Colon (tissue), 2 donors: ENCODE data around the gene OPRL1.

Source experiments
- FAIRE-seq: peaks from 2 replicates; lab custom pipeline; 2012; peaks lifted over from hg19 to GRCh38; lab: Jason Lieb, UNC
- donor health status: control.
- donor health status: control.

OPRL1 gene

DNA sequence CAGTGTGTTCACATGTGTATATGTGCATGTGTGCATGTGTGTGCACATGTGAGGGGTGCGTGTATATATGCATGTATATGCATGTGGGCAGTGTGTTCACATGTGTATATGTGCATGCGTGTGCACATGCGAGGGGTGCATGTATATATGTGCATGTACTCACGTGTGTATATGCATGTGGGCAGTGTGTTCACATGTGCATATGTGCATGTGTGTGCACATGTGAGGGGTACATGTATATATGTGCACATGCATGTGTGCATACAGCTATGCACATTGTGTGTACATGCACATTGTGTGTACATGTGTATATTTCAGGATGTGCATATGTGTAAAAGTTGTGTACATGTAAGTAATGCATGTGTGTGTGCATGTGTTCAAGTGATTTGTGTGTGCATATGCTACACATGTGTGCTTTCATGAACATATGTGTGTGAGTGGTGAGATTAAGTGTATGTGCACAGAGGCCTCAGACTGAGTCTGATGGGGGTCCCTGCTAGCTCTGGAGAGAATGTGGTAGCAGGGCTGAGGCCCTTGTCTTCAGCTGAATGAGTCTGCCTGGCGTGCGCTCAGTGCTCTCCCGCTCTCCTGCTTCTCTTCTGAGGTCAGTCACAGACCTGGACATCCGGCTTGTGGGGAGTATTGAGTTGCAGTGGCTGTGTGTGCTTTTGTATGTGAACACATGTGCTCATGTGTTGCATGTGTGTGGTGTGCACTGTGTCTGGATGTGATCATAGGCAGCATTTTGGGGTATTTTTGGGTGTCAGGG is 64.4 kb downstream of the OPRL1 start:
- FAIRE-seq: no peak

DNA sequence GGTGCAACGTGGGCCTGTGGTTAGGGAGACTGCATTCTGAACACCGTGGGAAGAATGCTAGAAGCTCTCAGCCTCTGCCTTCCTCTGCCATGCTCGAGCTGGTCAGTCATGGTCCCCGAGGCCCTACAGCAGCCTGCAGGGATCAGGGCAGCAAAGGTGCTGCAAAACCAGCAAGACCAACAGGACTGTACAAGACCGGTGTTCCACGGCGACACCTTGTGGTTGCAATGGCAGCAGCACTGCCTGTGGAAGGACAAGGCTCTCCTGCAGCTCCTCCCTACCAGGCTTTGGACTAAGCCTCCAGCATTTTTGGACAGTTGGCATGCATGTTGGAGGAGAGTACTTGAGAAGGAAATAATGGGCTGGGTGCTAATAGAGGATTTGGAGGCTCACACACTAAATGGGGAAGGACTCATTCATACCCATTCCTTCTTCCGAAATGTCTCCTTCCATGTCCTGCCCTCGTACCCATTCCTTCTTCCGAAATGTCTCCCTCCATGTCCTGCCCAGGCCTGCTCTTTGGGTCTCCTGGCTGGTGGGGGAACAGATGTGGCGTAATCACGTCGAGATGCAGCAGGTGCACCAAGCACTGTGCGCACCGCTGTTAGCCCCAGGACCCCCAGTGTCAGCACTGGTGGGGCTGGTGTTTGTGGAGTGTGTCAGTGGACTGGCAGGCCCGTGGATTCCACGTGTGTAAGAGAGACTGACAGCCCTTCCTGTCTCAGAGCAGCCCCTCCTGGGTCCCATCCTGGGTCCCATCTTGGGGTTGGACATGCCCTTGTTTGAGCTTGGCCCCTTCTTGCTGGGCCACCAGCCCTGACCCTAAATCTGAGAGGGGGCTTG is 65.8 kb downstream of the OPRL1 start:
- no peak for FAIRE-seq

- no peak for FAIRE-seq
Observed at GRCh38 chr20:64146301-64146935, 66.5 kb downstream of the OPRL1 start.

- FAIRE-seq: no peak
Observed at GRCh38 chr20:64146936-64147477, 67.1 kb downstream of the OPRL1 start.

DNA sequence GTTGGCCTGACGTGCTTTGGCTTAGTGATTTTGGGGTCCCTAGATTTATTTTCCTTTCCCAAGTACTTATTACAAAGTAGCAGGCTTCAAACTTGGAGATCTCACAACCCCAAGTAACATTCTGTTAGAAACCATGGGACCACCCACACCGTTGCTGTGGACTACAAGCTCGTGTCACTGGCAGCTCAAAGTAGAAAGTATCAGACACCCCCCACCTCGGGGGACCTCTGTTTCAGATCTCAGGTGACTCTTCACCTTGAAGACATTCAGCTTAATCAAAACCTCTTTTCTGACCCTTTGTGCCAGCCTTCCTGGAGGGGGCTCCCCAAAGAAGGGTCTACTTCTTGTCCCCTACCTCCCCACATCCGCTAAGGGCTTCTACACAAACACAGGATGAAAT is 68.7 kb downstream of the OPRL1 start:
- no peak for FAIRE-seq

GRCh38 chr20:64149141-64149540 is 69.3 kb downstream of the OPRL1 start:
- FAIRE-seq: no peak

- FAIRE-seq: no peak
Observed at GRCh38 chr20:64149809-64150560, 70.1 kb downstream of the OPRL1 start.
